GM21529 (cell line): ENCODE measurements around the gene MED29.

Experiments
- ATAC-seq: cut with Tn5 transposase; IDR thresholded peaks from one replicate; pipeline ENCODE4 v1.9.1; 2021; ENCODE audit not compliant: unreplicated experiment

The MED29 gene

DNA sequence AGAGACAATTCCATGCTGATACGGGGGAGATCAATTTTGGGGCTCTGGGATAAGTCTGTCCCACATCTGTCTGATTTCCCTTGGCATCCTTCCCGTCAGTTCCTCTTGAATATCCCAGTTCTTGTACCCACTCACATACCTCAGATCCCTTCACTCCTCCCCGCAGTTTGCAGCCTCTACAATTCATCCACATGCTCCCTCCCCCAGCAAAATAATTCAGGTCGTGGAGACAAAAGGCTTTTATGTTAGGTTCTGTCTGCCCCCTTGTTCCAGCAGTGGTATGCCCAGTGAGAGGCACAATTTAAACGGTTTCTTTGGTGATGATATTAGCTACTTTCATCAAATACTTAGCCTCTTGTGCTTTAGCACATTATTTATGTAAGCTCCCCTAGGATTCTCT lies 35.0 kb downstream of the MED29 start:
- ATAC-seq, result no peak

DNA sequence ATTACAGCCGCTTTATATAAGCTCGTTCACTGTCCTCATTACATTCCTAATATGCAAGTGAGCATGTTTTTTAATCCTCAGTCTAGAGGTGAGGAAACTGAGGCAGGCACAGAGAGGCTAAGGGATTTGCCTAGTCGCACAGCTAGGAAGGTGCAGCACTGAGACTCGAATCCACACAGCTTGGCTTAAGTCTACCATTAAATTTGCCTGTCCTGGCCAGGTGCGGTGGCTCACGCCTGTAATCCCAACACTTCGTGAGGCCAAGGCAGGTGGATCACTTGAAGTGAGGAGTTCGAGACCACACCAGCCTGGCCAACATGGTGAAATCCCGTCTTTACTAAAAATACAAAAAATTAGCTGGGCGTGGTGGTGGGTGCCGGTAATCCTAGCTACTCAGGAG lies 36.5 kb downstream of the MED29 start:
- ATAC-seq, result no peak

DNA sequence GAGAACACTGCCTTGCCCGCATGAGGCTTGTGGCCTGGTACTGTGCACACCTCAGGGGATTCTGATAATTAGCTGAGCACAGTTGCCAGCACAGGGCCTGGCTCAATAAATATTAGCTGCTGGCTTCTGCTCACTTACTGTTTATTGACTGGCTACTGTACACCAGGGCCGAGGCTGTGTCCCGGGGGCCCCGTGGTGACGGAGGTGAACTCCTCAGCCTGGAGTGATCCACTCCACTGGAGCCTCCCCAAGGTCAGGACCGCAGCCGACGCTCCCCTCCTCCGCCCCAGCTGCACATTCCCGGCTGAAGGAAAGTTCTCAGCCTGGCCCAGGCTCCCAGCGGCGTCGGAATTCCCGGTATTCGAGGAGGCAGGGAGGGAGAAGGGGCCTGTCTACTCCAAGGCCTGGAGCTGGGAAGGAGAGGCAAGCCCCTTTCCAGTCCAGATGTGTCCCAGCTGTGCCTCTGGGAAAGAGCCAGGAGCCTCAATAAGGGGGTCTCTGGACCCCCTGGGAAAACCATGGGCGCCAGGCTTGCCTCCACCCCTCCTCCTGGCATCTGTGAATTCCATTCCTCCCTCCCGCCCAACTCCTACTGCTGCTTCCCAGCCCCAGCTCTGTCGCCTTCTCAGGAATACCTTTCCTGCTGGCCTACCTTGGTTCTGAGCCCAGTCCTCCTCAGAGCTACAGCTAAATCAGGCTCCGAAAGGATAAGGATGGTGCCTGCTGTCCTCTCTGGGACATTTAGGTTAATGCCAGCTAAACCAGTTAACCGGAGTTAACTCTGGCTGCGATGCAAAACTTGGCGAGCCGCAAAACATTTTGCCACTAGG lies 37.3 kb downstream of the MED29 start:
- no peak for ATAC-seq

GRCh38 chr19:39430675-39431593 lies 39.8 kb downstream of the MED29 start:
- ATAC-seq, result peak; percentile 50

- ATAC-seq, result no peak
Observed at GRCh38 chr19:39432677-39433025, 41.5 kb downstream of the MED29 start.

GRCh38 chr19:39433480-39434079 lies 42.4 kb downstream of the MED29 start:
- no peak for ATAC-seq

GRCh38 chr19:39434123-39435076 lies 43.2 kb downstream of the MED29 start:
- no peak for ATAC-seq

DNA sequence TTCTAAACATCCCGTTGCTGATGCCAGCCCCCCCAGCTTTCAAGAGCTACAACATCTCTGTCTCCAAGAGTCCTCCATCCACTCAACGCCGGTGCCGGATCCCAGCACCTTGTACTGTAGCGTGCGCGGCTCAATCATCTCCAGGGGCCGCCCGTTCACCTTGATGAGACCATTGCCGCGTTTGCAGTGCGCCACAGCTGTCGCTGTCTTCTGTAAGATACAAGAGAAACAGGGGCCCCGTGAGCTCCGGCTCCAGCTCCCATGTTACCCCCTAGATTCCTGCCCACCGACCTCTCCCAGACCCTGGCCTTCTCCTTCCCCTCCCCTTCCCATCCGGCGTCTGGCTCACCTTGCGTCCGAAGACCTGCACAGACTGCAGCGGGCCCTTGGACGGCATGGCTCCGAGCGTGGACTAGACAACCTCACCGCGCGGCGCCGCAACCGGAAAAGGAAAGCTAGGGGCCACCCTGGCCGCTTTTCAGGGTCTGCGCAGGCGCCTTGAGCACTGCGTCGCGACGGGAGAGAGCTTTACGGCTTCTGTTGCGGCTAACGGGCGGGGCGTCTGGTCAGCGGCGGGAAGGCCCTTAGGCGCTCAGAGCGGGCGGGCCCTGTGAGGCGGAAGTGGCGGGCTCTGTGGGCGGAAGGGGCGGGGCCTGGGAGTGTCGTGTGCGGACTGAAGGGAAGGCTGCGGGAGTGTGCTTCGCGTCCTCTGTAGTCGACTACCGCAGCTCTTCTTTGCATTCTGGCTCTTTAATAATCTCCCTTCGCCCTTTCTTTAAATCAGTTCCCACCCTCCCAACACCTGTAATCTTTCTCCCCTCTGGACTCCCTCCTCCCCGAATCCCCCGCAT lies 44.5 kb downstream of the MED29 start, which contains the start of gene RPS16:
Gene RPS16 (minus strand): TSS at position 451 of the 851 bp plus-strand sequence. CDS start 54 bp downstream, at position 397.
- peak; percentile 79 for ATAC-seq

- ATAC-seq, result no peak
Observed at GRCh38 chr19:39436350-39436716, 45.2 kb downstream of the MED29 start.

DNA sequence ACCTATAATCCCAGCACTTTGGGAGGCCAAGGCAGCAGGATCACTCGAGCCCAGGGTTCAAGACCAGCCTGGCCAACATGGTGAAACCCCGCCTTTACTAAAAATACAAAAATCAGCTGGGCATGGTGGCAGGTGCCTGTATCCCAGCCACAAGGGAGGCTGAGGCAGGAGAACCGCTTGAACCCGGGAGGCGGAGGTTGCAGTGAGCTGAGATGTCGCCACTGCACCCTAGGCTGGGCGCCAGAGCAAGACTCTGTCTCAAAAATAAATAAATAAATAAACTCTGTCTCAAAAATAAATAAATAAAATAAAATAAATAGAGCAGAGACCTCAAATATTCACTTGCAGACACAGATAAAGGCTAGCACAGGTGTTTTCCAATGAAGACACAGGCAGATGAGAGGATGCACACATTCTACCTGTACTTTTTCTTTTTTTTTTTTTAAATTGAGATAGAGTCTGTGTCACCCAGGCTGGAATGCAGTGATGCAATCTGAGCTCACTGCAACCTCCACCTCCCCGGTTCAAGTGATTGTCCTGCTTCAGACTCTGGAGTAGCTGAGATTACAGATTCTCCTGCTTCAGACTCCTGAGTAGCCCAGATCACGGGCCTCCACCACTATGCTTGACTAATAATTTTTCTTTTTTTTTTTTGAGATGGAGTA lies 47.2 kb downstream of the MED29 start:
- ATAC-seq, result no peak

DNA sequence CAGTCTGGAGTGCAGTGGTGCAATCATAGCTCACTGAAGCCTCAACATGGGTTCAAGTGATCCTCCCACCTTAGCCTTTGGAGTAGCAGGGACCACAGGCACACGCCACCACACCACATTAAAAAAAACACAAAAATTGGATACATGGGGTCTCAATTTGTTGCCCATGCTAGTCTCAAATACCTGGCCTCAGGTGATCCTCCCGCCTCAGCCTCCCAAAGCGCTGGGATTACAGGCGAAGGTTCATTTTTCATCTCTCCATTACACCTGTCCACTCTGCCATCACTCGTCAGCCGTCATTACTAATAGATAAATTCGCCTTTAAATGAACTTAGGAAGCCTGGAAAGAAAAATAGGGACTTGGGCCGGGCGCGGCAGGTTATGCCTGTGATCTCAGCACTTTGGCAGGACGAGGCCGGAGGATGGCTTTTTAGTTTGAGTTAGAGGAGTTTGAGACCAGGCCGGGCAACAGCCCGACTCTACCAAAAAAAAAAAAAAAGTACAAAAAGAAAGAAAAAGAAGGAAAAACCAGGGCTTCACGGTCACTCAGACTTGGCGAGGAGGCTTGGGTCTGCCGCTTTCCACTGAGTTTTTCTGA lies 53.5 kb downstream of the MED29 start:
- ATAC-seq, result no peak

DNA sequence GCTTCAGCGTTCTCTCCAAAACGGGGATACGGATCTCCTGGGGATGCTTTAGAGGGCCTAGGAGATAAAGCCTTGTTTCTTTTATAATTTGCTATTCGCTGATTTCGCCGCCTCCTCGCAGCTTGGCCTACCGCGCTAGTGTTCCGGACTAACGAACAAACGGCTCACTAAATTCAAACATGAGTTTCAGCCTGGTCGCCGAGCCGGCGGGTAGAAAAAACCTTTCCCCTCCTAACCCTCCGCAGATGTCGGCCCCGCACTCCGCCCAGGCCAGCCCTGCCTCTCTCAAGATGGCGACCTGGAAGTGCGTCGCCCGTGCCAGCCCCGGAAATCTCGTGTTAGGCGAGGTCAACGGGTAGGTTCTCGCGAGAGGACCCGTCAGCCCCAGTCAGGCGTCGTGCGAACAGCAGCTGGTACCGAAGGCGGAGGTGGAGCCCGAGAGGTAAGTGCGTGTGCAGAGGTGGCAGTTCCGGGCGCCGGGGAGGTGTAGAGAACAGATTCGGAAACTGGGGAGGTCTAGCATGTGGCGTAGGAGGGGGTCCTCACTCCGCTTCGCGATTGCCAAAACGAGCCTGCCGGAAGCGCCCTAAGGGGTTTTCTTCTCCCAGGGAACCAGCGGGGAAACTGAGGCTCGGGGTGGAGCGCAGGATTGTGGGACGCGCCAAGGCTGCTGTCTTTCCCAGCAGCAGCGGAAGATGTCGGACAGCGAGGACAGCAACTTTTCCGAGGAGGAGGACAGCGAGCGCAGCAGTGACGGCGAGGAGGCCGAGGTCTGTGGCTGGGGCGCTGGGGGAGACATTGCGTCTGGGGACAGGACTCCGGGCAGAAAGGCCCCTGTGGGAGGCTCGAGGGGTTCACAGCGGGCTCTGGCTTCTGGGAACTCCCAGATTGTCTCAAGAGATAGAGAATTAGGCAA lies 54.3 kb downstream of the MED29 start, which contains the start of gene SUPT5H:
Gene SUPT5H (plus strand): TSS at position 387 of the 916 bp plus-strand sequence. CDS start 309 bp downstream, at position 696.
- ATAC-seq, result peak; percentile 80

DNA sequence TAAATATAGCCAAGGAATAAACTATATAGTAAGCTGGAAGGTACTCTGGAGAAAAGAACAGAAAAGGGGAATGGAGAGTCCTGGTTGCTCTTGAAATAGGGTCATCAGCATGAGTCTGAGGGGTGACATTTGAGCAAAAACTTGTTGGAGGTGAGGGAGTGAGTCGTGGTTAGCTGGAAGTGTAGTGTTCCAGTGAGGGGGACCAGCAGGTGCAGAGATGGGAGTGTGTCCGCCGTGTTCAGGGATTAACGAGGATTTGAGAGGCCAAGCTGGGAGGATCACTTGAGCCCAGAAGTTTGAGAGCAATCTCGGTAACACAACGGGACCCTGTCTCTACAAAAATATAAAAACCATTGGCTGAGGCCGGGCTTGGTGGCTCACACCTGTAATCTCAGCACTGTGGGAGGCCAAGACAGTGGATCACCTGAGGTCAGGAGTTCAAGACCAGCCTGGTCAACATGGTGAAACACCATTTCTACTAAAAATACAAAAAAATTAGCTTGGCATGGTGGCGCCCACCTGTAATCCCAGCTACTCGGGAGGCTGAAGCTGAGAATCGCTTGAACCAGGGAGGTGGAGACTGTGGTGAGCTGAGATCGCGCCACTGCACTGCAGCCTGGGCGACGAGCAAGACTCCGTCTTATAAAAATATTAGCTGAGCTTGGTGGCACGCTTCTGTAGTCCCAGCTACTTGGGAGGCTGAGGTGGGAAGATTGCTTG lies 55.3 kb downstream of the MED29 start:
- no peak for ATAC-seq

DNA sequence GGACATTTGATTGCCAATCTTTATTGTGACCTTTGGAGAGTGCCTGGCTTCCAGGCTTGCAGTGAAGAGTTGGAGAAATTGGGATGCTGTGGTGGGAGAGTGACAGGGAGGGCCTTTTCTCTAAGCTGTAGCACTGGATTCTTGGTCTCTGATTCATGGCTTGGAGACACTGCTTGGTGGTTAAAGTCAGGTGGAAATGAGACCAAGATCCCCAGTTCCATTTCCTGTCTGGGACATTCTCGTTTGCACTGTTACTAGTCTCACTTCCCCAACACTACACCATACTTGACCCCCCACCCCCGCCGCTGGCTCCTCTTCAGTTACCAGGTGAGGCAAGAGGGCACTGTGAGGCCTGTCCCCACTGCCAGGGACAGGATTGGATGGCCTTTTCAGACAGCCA lies 57.1 kb downstream of the MED29 start:
- no peak for ATAC-seq

DNA sequence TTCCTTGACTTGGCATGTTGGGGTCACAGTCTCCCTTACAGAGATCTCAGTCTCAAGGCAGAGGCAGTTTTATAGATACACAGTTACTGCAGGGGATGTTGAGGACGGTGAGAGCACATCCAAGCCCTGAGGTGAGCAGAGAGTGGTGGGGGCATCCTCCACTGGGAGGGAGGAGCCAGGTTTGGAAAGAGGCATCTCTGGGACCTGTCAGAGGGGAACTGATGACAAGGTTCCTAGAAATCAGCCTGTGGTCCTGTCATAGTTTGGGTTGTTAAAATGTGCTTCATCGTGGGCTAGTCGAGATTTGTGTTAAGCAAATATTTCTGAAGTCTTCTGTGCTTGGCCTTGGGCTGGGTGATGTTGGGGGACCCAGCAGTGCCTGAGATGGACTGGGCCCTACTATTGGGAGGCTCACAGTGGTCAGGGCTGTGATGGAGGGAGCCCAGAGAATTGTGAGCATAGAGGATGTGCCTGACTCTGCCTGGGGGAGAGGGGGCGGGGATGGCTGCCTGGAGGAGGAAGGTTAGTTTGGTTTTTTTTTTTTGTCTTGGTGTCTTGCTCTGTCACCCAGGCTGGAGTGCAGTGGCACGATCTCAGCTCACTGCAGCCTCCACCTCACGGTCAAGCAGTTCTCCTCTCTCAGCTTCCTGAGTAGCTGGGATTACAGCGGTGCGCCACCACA lies 58.1 kb downstream of the MED29 start:
- ATAC-seq, result no peak
